GM12878 (cell line): ENCODE measurements around the gene MST1. TPM values are rescaled to one million over a fixed set of nuclear protein-coding genes. Genes with fewer than 3 reads are reported as not detected.
A peak's percentile ranks its signal among the peaks of the same experiment; 100 is the strongest.

ENCODE experiments used
- ATAC-seq: fragments of 200-7000 bp; cut with Tn5 transposase; 3 replicates; pipeline ENCODE4 v1.9.1; 2020; ENCODE audit warnings: mild to moderate bottlenecking, moderate library complexity
- BruUV-seq: library from RNA; stranded (reverse); fragments of 400-500 nt; replicated peaks from 2 replicates; lab custom pipeline; 2021; lab: Mats Ljungman, UMichigan
- CTCF ChIA-PET: fragments of 300-600 bp; sonication (Branson Sonifier 250); formaldehyde crosslinking; extraction: SDS; loops from one replicate; lab custom pipeline; 2021; ENCODE audit warnings: inconsistent platforms; lab: Yijun Ruan, JAX
- POLR2A ChIA-PET: fragments of 350-600 bp; formaldehyde crosslinking; extraction: SDS; loops from one replicate; lab custom pipeline; 2021; ENCODE audit warnings: inconsistent platforms; lab: Charles Lee
- RAD21 ChIA-PET: fragments of 300-600 bp; sonication (Branson Sonifier 250); formaldehyde crosslinking; loops from one replicate; lab custom pipeline; 2023; ENCODE audit warnings: antibody characterized with exemption; ENCODE audit not compliant: unreplicated experiment; lab: Charles Lee
- SMC1A ChIA-PET: fragments of 300-600 bp; sonication (Branson Sonifier 250); formaldehyde crosslinking; loops from one replicate; lab custom pipeline; 2023; ENCODE audit not compliant: unreplicated experiment, uncharacterized antibody; lab: Charles Lee
- DNase-seq: peaks from one replicate; pipeline ENCODE4 v3.0.0-alpha.2; 2011; ENCODE audit warnings: low read depth, low spot score
- FAIRE-seq: peaks from 3 replicates; lab custom pipeline; 2011; peaks lifted over from hg19 to GRCh38; lab: Jason Lieb, UNC
- H2AFZ ChIP-seq: 2 replicates; pipeline ENCODE4 v1.6.0; 2011; ENCODE audit warnings: low read depth, low read length, control low read depth; ENCODE audit not compliant: control insufficient read depth
- H3K27ac ChIP-seq: 2 replicates; pipeline ENCODE4 v1.5.1; 2011; ENCODE audit warnings: control low read depth; ENCODE audit not compliant: control insufficient read depth, insufficient read depth
- H3K27me3 ChIP-seq, 2 experiments: replicated peaks in 1 of 2; 2 replicates each; pipeline versions ENCODE4 v1.6.0 to v1.6.1; 2011; ENCODE audit warnings: low read length in 1 of 2; ENCODE audit not compliant: control insufficient read depth in 2 of 2, insufficient read depth in 2 of 2
- H3K36me3 ChIP-seq, 2 experiments: 2 replicates each; pipeline ENCODE4 v1.5.1; 2011; ENCODE audit warnings: low read length in 1 of 2; ENCODE audit not compliant: control insufficient read depth in 2 of 2, insufficient read depth in 2 of 2
- H3K4me1 ChIP-seq: 2 replicates; pipeline ENCODE4 v1.6.1; 2011; ENCODE audit warnings: mild to moderate bottlenecking, low read length, moderate library complexity, mixed read lengths; ENCODE audit not compliant: control insufficient read depth, insufficient read depth
- H3K4me2 ChIP-seq: 2 replicates; pipeline ENCODE4 v1.6.0; 2011; ENCODE audit warnings: control low read depth; ENCODE audit not compliant: control insufficient read depth, insufficient read depth
- H3K4me3 ChIP-seq: fragments of 200-600 bp; sonication (generic); 2 replicates; pipeline ENCODE4 v1.5.1; 2016
- H3K79me2 ChIP-seq: 2 replicates; pipeline ENCODE4 v1.6.0; 2011; ENCODE audit warnings: low read length; ENCODE audit not compliant: control insufficient read depth, insufficient read depth
- H3K9ac ChIP-seq: 2 replicates; pipeline ENCODE4 v1.8.0; 2011; ENCODE audit warnings: low read length, control low read depth, mixed read lengths; ENCODE audit not compliant: control insufficient read depth, insufficient read depth
- H3K9me3 ChIP-seq: replicated peaks from 3 replicates; pipeline ENCODE4 v1.5.1; 2011; ENCODE audit warnings: mild to moderate bottlenecking, low read length; ENCODE audit not compliant: control insufficient read depth, insufficient read depth
- H4K20me1 ChIP-seq: 2 replicates; pipeline ENCODE4 v1.6.0; 2011; ENCODE audit not compliant: control insufficient read depth, insufficient read depth
- CBFB ChIP-seq: IDR thresholded peaks from 2 replicates; pipeline ENCODE4 v1.6.1; 2016; ENCODE audit warnings: antibody characterized with exemption, low read depth
- CEBPB ChIP-seq, 2 experiments: fragments of 150-350 bp in 1 of 2; IDR thresholded peaks; 2 replicates each; pipeline ENCODE4 v1.6.1; 2012 to 2014; ENCODE audit warnings: low read depth in 2 of 2, low read length in 2 of 2, borderline replicate concordance in 1 of 2, inconsistent platforms in 1 of 2
- EGR1 ChIP-seq, 2 experiments: IDR thresholded peaks; 1 replicate in 1 of 2; 2 replicates in 1 of 2; pipeline ENCODE4 v1.6.1; 2011 to 2012; ENCODE audit warnings: low read depth in 2 of 2, low read length in 2 of 2, borderline replicate concordance in 1 of 2, mild to moderate bottlenecking in 1 of 2, moderate library complexity in 1 of 2
- MLLT1 ChIP-seq: fragments of 450-650 bp; IDR thresholded peaks from 2 replicates; pipeline ENCODE4 v1.6.1; 2016; ENCODE audit warnings: mild to moderate bottlenecking
- MTA2 ChIP-seq: fragments of 450-650 bp; IDR thresholded peaks from 2 replicates; pipeline ENCODE4 v1.6.1; 2016; ENCODE audit warnings: low read depth, mild to moderate bottlenecking, moderate library complexity
- POLR2A ChIP-seq: IDR thresholded peaks from 2 replicates; pipeline ENCODE4 v1.6.1; 2011; ENCODE audit warnings: low read depth, mild to moderate bottlenecking, low read length
- RAD51 ChIP-seq: fragments of 450-650 bp; IDR thresholded peaks from 2 replicates; pipeline ENCODE4 v1.6.1; 2016; ENCODE audit warnings: moderate library complexity, mild to moderate bottlenecking, inconsistent platforms
- SMC3 ChIP-seq: IDR thresholded peaks from 2 replicates; pipeline ENCODE4 v1.6.1; 2011; ENCODE audit warnings: low read length, improper control_type of control experiment, borderline replicate concordance
- SREBF1 ChIP-seq: IDR thresholded peaks from 2 replicates; pipeline ENCODE4 v1.6.1; 2012; ENCODE audit warnings: mild to moderate bottlenecking, low read length
- WGBS: methylation state at CpG from one replicate; pipeline ENCODE4 v1.1.6; 2016; ENCODE audit warnings: low lambda C conversion rate; ENCODE audit not compliant: insufficient replicate concordance, insufficient coverage; ENCODE audit errors: missing lambda C conversion rate; 5-methylcytosine and 5-hydroxymethylcytosine counted together
- in situ Hi-C: fragments of 300-500 bp; cut with MboI; formaldehyde crosslinking; loops from 9 replicates; pipeline ENCODE4 v1.14.3; 2018; ENCODE audit warnings: mixed read lengths
- intact Hi-C: fragments of 100-400 bp; cut with micrococcal nuclease; formaldehyde crosslinking; loops from one replicate; pipeline ENCODE4 v1.14.2; 2022; ENCODE audit not compliant: unreplicated experiment
- polyA plus RNA-seq, 11 experiments: library from polyadenylated mRNA; depleted of rRNA in 4 of 11; unstranded in 6 of 11; stranded (reverse) in 5 of 11; fragments of >200 nt; fragmentation: Nextera tagmentation in 4 of 11; fragmentation: Illumina TruSeq in 1 of 11; extraction: Ambion mirVana in 4 of 11; extraction: Trizol in 1 of 11; gene quantifications; 1 replicate in 1 of 11; 2 replicates in 10 of 11; pipeline versions ENCODE4 v1.2.1 to v1.2.3, GENCODE V29; 2011 to 2016; ENCODE audit warnings: inconsistent platforms in 2 of 11, missing spikeins in 2 of 11, low read depth in 1 of 11
- total RNA-seq, 4 experiments: library from RNA; depleted of rRNA in 3 of 4; stranded (reverse); fragments of >200 nt in 3 of 4; fragmentation: Illumina TruSeq in 1 of 4; extraction: Trizol in 1 of 4; gene quantifications; 2 replicates each; pipeline versions ENCODE4 v1.2.1 to v1.2.3, GENCODE V29; 2013 to 2021
- TF ChIP-seq, protein P1 (sequence below): IDR thresholded peaks from 2 replicates; pipeline ENCODE4 v1.6.1; 2012; ENCODE audit warnings: improper control_type of control experiment, low read depth, low read length; ENCODE audit not compliant: insufficient replicate concordance

The MST1 gene
- total and polyA plus RNA-seq, 10 of the 15 experiments (the other 5 are each of a cell fraction or from before 2014, with no cell fraction given): 1.2 to 25.5 (median 4.1) TPM

GRCh38 chr3:49706456-49707112, 17.3 kb upstream of the MST1 start:
- in situ Hi-C loops: no loop called here
- Histone ChIP-seq H3K9me3 (no peaks in the 10 kb centered on the region), H2AFZ (no peak overlapping the region), H3K27me3 (no peaks in the 10 kb centered on the region), H4K20me1 (no peaks in the 10 kb centered on the region), H3K4me2 (no peak overlapping the region), H3K79me2 (no peaks in the 10 kb centered on the region), H3K4me1 (no peaks in the 10 kb centered on the region), H3K27ac (no peak overlapping the region), H3K9ac (no peak overlapping the region), H3K4me3 (no peak overlapping the region), H3K36me3 (peaks cover 0 to 5% of the 10 kb centered on the region in 2 experiments; a peak in 3 of 4 replicates)
- DNase-seq (no peak), FAIRE-seq (no peak), ATAC-seq (no peak)
- 82% methylated on average over 9 of the region's 9 CpGs for WGBS
- ChIA-PET RAD21 (no interaction called here), CTCF (no interaction called here), POLR2A (no interaction called here), SMC1A (no interaction called here)
- intact Hi-C loops: no loop called here
- no peak for TF ChIP-seq RAD51
- TF ChIP-seq POLR2A: 0 out of 2 replicates have a peak, but pooled peaks have one; percentile 24
- BruUV-seq: no TSS peak

DNA sequence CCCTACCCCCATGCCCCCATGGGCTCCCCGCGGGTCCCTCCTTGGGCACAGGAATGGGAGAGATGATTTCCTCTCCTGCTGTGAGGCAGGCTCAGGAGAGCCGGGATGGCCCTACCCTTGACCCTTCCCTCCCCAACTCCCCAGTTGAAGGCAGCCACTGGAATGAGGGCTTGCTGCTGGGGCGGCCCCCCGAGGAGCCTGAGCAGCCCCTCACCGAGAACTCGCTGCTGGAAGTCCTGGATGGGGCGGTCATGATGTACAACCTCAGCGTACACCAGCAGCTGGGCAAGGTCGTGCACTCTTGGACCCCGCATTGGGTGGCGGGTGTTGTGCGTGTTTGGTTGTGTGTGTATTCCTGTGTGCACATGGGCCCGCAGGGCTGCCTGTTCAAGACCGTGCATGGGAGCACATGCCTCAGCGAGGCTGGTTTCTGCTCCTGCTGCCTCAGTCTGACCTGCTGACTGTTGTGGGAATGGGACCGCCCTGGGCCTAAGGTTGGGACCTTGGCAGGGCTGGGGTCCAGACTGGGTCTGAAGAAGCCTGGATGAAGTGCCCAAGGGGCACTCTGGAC, 16.2 kb upstream of the MST1 start:
- intact Hi-C loops: no loop called here
- no peaks in the 10 kb centered on the region for H4K20me1 ChIP-seq
- DNase-seq: no peak
- H3K4me2 ChIP-seq: no peak overlapping the region
- 91% methylated on average over 17 of the region's 17 CpGs for whole genome bisulfite sequencing
- no peak for ATAC-seq
- no TSS peak for BruUV-seq
- in situ Hi-C loops: no loop called here
- H3K27ac ChIP-seq: no peak overlapping the region
- no peak for FAIRE-seq
- CTCF ChIA-PET: interaction anchor here (0.6 kb wide), 1 partner anchor 286 kb away, joined by 3 read pairs; no protein-coding TSS in a partner anchor
- H3K9me3 ChIP-seq: no peaks in the 10 kb centered on the region
- SMC1A ChIA-PET: no interaction called here
- H3K27me3 ChIP-seq: no peaks in the 10 kb centered on the region
- no peak overlapping the region for H2AFZ ChIP-seq
- no peaks in the 10 kb centered on the region for H3K4me1 ChIP-seq
- POLR2A ChIA-PET: interaction anchor here (0.5 kb wide), 1 partner anchor 199 kb away, joined by 3 read pairs; no protein-coding TSS in a partner anchor
- H3K4me3 ChIP-seq: no peak overlapping the region
- RAD21 ChIA-PET: no interaction called here
- H3K9ac ChIP-seq: no peak overlapping the region
- no peaks in the 10 kb centered on the region for H3K79me2 ChIP-seq
- H3K36me3 ChIP-seq: peaks cover 0 to 5% of the 10 kb centered on the region in 2 experiments; a peak in 3 of 4 replicates
- TF ChIP-seq SREBF1: no peak
- TF ChIP-seq CEBPB (IDR thresholded peaks at IDR 0.05; ENCODE audit: borderline replicate concordance in 1 of 2, low read depth in 2 of 2, low read length in 2 of 2): no peak
- TF ChIP-seq MLLT1: no peak
- TF ChIP-seq CBFB: no peak
- no peak for TF ChIP-seq EGR1 (IDR thresholded peaks at IDR 0.05; ENCODE audit: borderline replicate concordance in 1 of 2, low read depth in 2 of 2, low read length in 2 of 2)
- TF ChIP-seq, protein P1, sequence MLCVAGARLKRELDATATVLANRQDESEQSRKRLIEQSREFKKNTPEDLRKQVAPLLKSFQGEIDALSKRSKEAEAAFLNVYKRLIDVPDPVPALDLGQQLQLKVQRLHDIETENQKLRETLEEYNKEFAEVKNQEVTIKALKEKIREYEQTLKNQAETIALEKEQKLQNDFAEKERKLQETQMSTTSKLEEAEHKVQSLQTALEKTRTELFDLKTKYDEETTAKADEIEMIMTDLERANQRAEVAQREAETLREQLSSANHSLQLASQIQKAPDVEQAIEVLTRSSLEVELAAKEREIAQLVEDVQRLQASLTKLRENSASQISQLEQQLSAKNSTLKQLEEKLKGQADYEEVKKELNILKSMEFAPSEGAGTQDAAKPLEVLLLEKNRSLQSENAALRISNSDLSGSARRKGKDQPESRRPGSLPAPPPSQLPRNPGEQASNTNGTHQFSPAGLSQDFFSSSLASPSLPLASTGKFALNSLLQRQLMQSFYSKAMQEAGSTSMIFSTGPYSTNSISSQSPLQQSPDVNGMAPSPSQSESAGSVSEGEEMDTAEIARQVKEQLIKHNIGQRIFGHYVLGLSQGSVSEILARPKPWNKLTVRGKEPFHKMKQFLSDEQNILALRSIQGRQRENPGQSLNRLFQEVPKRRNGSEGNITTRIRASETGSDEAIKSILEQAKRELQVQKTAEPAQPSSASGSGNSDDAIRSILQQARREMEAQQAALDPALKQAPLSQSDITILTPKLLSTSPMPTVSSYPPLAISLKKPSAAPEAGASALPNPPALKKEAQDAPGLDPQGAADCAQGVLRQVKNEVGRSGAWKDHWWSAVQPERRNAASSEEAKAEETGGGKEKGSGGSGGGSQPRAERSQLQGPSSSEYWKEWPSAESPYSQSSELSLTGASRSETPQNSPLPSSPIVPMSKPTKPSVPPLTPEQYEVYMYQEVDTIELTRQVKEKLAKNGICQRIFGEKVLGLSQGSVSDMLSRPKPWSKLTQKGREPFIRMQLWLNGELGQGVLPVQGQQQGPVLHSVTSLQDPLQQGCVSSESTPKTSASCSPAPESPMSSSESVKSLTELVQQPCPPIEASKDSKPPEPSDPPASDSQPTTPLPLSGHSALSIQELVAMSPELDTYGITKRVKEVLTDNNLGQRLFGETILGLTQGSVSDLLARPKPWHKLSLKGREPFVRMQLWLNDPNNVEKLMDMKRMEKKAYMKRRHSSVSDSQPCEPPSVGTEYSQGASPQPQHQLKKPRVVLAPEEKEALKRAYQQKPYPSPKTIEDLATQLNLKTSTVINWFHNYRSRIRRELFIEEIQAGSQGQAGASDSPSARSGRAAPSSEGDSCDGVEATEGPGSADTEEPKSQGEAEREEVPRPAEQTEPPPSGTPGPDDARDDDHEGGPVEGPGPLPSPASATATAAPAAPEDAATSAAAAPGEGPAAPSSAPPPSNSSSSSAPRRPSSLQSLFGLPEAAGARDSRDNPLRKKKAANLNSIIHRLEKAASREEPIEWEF: no peak
- TF ChIP-seq MTA2: no peak
- no peak for TF ChIP-seq SMC3
